Testis (tissue), 2 donors: Measurements from ENCODE around the gene ASL.
"Not testable (repeated sequence)": the region's sequence is repeated elsewhere in the genome, so short reads cannot be mapped to it uniquely, and the experiment has no call there.

Experiments
- CTCF ChIP-seq, 3 experiments: fragments of 450-650 bp in 2 of 3; fragments of 200-600 bp in 1 of 3; sonication (generic) in 1 of 3; IDR thresholded peaks; one replicate each; pipeline ENCODE4 v1.5.1; 2016 to 2019; ENCODE audit warnings: antibody characterized with exemption in 3 of 3, mild to moderate bottlenecking in 2 of 3, moderate library complexity in 1 of 3
- POLR2A ChIP-seq: fragments of 450-650 bp; IDR thresholded peaks from one replicate; pipeline ENCODE4 v1.6.1; 2017; ENCODE audit warnings: antibody characterized with exemption, mild to moderate bottlenecking, moderate library complexity

- TF ChIP-seq CTCF (IDR thresholded peaks at IDR 0.05); POLR2A: not testable (repeated sequence)
Observed at GRCh38 chr7:66125781-66126352, 50.2 kb downstream of the ASL start.
